Measurements from ENCODE around the gene ATG4B.
"Not testable (repeated sequence)": the region's sequence is repeated elsewhere in the genome, so short reads cannot be mapped to it uniquely, and the experiment has no call there.

ATG4B gene

DNA sequence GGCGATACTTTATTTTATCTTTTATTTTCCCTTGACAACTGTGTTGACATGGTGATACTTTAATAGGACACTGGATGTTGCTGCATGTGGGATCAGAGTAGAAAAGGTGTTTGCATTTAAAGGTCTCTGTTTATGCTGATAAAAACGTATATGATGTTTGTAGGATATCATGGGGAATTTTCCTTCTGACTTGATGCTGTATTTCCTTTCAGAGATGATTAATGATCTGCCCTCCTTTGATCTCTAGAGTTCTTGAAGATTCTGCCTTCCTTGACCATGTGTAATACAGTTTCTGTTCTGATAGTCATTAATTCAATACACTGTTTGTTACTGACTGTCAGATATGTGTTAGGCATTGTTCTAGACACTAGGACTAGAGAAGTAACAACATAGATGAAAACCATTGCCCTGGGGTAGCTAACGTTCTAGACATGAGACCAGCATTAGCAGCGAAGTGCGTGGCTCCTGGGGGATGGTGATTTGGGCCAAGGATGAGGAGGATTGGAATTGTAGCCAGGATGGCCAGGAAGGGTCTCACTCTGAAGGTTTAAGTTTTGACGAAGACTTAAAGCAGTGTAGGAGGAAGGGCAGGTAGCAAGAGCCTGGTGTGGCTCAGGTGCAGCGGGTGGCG is 2.8 kb downstream of the ATG4B start:
- no peak for DNase-seq

GRCh38 chr2:241641631-241642030 is 4.1 kb downstream of the ATG4B start:
- DNase-seq = no peak

DNA sequence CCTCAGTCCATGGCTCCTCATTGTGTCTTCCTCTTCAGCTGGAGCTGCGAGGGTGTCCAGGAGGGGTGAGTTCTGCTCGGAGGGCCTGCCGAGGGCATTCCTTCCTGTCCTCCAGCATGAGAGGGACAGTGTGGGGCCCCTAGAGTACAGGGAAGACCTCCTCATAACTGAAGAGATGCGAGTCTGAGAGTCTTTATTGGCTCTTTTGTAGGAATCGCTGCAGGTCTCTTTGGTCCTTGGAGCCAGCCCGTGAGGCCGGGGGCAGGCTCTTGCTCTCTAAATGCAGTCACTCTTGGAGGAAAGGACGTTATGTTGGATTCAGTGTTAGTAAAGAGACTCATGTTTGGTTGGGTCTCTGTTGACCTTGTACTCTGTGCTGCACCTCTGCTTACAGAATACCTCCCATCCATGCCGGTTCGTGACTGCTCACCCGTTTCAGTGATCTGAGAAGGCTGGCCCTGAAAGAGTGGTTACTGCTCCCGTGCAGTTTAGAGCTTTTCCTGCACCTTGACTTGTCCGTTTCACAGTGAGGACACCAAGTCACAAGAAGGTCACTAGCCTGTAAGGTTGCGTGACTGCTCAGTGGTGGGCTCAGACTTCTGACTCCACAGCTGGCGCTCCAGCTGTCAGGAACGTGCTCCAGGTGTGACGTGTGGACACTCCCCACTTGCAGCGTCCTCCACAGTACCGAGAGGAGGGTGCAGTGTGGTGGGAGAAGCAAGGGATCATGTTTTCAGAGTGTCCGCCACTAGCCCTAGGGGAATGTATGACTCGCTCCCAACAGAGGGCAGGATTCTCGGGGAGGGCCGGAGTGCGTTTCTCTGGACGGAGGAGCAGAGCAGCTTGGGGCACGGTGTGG is 7.8 kb downstream of the ATG4B start:
- no peak for DNase-seq

GRCh38 chr2:241645915-241646645 is 8.6 kb downstream of the ATG4B start:
- DNase-seq = no peak

DNA sequence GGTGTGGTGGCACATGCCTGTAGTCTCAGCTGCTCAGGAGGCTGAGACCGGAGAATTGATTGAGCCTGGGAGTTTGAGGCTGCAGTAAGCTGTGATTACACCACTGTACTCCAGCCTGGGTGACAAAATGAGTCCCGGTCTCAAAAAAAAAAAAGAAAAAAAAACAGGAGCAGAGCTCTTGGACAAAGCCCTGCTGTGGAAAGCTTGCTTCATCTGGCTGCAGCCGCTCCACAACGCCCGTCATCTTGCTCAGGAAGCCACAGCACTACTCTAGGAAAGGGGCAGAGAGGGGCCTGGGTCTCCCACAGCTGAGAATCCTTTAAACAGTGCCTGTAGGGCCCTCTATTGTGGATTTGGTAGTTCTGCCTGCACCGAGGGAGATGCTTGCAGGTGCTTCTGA is 11.0 kb downstream of the ATG4B start:
- no peak for DNase-seq

GRCh38 chr2:241649404-241649803 is 11.9 kb downstream of the ATG4B start:
- DNase-seq = no peak

- DNase-seq = no peak
These were observed 12.4 kb downstream of the ATG4B start for GRCh38 chr2:241649927-241650326.

DNA sequence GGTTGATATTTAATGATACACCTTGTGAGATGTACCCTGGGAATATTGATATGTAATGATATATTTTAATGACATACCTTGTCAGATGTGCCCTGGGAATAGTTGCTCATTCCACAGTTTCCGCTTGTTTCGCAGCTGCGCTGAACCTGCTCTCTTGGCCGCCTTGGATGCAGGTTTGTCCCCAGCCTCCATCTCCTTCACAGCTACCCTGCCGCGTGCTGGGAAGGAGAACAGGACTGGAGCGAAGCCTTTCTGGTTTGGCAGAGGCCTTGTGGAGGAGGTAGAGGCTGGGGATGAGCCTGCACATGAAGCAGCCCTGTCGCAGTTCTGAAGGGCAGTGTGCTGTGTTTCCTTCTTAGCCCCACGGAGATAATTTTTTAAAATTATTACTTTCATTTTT is 14.6 kb downstream of the ATG4B start:
- no peak for DNase-seq

DNA sequence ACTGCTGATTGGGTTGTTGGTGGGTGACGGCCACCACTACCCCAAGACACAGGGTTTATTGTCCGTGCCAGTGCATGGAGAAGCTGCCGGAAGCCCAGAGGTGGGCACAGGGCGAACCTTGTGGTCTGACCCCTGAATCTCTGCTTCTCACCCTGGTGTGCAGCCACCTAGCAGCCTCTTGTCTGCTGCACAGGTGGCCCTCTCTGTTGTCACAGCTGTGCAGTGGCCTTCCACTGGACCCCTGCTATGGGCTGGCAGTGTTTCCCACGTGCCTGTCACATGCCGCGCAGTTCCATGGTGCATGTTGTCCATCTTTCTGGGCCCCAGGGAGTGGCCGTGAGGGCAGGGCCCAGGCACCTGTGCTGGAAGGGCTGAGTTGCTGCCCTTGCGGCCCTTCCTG is 15.2 kb downstream of the ATG4B start:
- DNase-seq = no peak

- no peak for DNase-seq
These were observed 15.8 kb downstream of the ATG4B start for GRCh38 chr2:241653210-241653750.

DNA sequence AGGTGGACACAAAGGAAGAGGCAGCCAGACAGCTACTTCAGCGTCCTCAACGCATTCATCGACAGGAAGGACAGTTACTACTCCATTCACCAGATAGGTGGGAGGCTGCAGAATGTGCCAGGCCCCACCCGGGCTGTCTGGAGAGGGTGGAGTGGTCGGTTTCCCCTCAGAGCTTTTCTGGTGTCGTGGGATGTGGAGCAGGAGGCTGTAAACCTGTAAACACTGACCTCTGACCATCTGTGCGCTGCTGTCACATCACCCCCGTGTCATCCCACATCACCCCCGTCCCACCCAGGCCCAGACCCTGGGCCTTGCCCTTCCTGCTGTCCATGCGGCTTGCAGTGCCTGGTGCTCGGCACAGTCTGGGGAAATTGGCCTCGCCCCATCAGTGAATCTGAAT is 17.1 kb downstream of the ATG4B start:
- no peak for DNase-seq

GRCh38 chr2:241655516-241656189 is 18.2 kb downstream of the ATG4B start:
- DNase-seq = no peak

DNA sequence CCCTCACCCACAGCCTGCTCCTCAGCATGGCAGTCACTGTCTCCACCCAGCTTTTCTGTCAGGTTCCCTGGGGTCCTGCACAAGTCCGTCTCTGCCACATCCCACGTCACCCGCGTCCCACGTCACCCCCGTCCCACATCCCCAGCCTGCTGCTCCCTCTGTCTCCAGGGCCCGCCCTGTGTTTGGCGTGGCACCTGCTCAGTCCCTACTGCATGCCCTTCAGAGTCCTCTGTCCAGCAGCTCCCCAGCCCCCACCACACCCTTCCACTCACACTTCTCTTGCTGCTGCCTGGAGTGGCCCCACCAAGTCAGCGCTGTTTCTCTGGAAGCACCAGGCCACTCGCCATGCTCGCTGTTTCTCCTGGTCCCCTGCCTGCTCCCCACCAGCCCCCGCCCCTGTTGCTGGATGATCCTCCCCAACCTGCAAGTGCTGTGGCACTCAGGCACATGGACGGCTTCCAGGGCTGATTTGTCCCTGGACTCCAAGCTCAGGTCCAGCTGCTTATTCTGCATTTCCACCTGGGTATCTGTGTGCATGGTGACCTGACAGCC is 18.8 kb downstream of the ATG4B start:
- DNase-seq = no peak

DNA sequence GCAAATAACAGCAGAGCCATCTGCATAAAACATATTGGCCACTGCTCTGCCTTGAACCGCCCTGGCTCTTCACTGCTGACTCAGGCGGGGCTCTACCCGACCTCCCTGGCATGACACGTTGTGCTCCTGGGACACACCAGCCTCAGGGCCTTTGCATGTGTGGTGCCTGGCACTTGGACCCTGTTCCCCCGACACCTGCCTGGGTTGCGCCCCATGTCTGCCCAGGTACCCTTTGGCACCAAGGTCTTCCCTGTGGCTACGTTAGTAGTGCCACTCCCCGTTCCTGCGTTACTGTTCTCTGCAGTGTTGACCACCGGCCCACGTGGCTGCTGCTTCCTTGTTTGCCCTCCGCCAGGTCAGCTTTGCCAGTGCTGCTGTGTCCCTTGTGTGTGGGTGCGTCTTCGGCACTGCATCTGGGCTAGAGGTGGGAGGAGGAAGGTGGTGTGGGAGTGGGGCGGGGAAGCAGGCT is 20.3 kb downstream of the ATG4B start:
- no peak for DNase-seq

DNA sequence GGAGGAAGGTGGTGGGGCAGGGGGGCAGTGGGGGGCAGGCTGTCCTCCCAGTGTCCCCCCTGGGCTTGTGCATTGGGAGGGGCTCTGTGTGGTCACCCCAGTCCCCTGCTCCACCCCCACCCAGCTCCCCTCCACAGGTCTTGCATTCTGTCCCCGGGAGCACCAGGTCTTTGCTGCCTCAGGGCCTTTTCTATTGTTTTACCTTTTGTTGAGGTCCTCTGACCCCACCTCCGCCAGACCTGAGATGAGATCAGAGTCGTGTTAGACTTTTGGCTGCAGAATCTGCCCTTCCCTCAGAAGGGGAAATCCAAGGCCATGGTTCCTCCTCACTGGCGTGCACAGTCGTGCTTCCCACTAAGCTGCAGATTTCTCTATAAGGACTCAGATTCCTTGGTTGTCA is 20.8 kb downstream of the ATG4B start:
- DNase-seq = no peak

DNA sequence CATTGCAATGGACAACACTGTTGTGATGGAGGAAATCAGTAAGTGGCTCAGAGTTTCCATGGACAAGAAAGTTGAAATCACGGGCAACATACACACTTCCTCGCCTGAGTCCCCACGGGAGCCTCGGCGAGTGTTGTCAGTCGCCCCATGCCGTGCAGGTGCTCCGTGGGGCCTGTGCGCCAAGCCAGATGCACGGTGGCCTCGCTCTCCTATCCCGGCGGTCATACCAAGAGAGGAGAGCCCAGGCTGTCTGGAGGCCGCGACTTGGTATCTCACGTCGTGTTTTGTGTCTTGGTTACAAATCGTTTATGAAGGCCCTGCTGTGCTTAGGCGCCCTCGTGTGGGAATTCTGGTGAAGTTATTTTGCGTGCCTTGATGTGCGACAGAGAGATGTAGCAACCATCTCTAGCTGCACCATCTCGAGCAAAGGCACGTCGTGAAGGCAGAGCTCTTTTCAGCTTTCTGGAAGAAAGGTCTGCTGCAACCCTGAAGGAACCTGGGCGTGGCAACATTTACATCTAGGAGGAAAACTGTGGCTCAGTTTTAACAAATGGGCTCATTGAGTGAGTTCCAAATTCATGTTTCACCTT is 21.8 kb downstream of the ATG4B start:
- DNase-seq = peak; percentile 32 to 36

- DNase-seq = no peak
These were observed 23.2 kb downstream of the ATG4B start for GRCh38 chr2:241660593-241661213.

- DNase-seq = not testable (repeated sequence)
These were observed 25.2 kb downstream of the ATG4B start for GRCh38 chr2:241662731-241663130.

DNA sequence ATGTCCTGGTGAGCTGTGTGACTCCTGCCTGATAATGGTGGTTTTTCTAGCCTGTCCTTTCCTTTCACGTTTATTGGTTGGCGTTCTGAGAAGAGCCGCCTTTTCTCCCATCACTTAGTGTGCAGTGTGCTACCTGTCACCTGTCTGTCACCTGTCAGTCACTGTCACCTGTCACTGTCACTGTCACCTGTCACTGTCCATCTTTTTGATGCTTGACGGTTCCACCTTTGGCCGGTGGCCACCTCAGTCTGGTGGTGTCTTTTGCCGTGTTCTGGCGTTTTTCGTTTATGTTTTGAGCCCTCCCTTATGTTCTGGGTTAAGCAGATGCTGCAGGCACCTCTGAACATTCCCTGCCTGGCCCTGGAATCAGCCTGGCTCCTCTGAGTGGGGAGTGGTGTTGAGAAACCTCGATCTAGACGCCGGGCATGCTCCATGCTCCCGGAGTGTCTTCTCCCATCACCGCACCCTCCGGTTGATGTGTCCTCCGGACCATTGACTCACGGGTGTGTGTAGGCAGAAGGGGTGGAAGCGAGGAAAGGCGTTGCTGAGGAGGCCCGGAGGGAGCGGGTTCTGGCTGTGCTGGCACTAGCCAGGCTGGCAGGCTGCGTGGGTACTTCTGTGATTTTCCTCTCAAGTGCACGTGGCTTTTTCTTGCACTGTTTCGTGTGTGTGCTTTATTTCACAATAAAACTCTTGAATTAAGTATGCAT is 28.4 kb downstream of the ATG4B start:
- no peak for DNase-seq

DNA sequence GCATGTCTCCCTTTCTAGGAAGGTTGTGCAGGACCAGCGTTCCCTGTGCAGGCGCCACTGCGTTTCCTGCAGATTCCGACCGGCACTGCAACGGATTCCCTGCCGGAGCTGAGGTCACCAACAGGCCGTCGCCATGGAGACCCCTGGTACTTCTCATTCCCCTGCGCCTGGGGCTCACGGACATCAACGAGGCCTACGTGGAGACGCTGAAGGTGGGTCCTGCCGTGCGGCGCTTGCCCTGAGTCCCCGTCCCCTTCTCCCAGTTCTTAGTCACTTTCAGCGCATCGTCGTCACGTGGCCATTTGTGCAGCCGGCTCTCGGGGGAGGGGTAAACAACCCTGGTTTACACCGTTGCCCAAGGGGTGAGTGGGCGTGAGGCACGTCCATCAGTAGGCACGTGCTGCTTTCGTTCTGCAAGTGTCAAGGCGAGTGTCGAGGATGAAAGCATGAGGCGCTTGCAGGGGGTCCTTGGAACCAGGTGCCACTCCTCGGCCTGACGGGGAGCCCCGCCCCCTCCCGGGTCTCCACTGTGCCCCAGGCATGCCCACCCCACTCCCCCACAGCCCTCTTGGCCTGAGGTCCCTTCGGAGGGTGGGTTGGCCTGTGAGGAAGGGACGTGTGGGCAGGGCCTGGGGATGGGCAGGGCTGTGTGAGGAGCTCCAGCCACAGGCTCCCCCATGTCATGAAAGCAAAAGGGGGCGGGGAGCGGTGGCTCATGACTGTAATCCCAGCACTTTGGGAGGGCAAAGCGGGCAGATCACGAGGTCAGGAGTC is 29.3 kb downstream of the ATG4B start:
- DNase-seq = no peak
